Measurements from ENCODE around the gene SLC25A33.
A peak's percentile ranks its signal among the peaks of the same experiment; 100 is the strongest.

SLC25A33 gene

DNA sequence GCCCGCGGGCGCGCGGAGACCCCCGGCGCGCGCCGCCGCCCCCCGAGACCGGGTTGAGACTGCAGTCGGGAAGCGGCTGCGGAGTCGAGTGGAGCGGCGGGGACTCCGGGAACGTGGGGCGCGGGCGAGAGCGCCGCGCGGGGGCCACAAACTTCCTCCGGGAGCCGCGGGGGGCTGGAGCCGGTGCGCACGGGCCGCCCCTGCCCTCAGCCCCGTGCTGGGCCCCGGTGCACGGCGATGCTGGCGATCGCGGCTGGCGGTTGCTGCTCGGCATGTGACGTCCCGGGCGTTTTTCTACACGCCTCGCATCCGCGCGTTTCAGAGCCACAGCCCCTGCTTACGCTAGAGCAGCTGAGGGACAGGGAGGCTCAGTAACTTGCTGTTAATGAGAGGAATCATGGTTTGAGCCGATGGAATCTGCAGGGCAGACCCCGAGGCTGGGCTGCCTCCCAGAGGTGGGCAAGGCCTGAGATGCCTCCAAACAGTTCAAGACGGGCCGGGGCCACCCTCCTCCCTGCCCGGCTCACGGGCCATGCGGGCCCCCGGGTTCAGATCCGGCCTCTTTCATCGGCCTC, 50.0 kb downstream of the SLC25A33 start:
- peak in 1 of 2 donors; percentile 13 for DNase-seq

DNA sequence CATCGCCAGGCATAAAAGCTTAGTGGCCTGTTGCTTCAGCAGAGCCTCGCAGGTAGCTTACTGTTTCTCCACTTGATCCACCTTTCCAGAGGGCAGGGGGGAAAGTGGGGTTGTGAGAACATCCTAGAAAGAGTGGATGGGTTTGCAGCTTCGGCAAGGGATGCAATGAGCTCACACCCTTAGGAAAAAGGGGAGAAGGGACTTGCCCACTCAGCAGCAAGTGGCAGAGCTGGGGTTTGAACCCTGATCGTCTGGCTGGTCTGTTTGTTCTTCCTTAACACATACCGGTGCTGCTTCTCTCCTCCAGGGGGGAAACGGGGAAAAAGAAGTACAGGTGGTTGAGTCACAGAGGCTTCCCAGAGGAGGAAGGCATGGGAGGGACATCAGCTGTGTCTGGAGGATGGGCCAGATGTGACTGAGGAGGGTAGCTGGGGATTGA, 50.5 kb downstream of the SLC25A33 start:
- DNase-seq, result no peak

DNA sequence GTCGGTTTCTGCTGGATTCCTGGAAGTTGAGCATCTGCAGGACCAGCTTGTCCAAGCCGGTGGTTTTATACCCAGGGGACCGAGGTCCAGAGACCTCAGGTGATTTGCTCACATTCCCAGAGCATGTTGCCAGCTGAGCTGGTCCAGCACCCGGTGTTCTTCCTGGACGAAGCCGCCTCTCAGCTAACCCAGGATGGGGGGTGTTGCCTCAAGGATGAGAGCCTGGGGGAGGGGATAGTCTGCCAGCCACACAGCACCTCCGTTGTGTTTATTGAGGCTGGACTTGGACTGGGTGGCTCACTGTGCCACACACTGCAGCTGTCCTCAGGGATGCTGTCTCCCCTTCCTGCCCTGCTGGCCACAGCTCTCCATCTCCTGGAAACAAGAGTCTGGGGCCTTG, 50.9 kb downstream of the SLC25A33 start:
- DNase-seq, result no peak

DNA sequence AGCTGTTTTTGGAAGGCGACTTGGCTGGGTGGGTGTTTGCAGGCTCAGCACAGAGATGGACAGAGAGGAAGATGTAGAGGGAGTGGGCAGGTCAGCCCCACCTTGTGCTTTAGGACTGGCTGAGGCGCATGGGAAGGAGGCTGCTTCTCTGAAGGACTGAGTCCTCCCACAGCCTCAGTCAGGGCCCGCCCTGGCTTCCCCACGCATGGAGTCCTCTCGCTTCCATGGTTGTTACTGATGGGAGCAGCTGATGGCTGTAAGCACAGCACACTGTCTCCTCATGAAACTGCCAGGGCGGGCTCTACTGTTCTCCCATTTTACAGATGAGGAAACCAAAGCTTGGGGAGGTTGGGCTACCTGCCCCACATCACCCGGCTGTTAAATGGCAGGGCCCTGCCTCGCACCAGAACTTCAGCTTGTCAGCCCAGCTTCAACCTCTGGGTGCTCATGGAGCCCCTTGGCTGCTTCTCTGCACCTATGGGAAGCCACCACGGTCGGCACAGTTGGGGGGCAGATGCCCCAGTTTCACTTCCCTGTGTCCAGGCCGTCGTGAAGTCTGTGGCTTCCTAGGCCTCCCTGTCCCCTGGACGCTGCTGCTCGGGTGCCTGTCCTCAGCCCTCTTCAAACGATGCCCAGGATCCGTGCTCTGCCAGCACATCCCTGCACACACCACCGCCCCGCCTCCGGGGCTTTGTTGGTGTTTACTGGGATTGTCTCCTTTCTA, 51.8 kb downstream of the SLC25A33 start:
- DNase-seq, result no peak

DNA sequence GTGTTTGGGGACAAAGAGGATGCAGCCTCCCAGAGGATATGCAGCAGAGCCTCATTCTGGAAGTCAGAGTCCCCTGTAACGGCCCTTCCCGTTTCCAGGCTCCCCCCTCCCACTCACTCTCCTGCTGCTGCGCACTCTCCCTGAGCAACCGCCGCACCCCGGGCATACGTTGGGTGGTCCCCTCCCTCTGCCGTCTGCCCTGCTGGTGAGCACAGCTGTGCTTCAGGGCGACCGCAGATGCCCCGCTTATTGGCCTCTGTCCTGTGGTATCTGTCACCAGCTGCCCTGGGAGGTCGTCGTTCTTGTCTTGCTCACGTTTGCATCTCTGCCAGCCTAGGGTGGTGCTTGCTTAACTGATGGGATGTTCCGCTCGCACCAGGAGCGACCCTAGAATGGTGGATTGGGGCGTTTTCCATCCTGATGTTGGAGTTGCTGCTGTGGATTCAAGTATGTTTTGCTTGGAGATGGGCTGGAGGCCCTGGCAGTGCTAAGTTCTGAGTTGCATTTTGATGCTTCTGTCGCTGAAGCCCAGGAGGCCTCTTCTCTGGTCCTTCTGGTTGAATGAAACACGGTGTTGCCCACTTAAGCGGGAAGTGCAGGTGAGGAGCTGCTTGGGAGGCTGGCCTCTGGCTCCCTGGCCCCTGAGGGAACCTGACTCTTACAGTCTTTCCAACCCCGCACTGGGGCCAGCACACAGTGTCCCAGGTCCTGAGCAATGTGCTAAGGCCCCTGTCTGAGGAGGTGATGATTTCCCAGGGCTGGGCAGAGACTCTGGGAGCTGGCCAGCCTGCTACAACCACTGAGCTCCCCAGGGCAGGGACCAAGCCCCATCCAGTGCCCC, 52.6 kb downstream of the SLC25A33 start:
- no peak for DNase-seq

DNA sequence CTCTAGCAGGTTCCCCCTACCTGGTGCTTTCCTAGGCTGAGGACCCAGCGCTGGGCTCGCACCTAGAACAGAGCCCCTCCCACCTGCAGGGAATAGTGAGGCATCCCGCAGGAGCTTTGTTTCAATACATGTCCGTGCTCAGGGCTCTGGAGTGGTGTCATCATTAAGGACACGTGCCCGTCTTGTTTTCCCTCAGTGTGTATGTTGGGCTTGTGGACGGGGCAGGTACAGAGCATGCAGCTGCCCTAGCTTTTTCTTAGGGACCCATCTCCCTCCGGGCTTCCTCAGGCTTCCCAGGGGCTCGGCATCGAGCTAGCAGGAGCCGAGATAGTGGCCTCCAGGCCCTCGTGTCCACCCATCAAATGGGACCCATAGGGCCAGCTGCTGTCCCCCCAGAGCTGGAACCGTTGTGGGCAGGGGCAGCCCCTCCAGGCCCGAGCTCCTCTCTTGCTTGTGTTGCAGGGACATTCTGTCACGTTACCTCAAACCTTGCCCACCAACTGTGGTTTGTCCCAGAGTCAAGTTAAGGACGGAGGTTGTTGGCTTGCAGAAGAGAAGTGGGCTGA, 53.3 kb downstream of the SLC25A33 start:
- no peak for DNase-seq

DNA sequence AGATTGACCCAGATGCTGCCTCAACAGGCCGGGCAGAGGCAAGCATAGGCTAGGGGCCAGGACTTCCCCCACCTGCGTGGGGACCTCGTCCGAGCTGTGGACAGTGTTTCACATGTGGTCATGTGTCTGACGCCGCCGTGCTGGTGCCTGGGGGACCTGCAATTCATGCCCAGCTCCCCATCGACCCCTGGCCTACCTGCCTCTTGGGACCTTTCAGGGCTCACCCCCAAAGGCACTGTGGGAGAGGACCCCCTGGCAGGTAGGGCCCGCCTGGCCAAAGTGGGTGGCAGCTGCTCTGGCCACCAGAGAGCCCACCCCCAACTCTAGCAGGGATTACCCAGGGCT, 53.9 kb downstream of the SLC25A33 start:
- DNase-seq, result no peak

DNA sequence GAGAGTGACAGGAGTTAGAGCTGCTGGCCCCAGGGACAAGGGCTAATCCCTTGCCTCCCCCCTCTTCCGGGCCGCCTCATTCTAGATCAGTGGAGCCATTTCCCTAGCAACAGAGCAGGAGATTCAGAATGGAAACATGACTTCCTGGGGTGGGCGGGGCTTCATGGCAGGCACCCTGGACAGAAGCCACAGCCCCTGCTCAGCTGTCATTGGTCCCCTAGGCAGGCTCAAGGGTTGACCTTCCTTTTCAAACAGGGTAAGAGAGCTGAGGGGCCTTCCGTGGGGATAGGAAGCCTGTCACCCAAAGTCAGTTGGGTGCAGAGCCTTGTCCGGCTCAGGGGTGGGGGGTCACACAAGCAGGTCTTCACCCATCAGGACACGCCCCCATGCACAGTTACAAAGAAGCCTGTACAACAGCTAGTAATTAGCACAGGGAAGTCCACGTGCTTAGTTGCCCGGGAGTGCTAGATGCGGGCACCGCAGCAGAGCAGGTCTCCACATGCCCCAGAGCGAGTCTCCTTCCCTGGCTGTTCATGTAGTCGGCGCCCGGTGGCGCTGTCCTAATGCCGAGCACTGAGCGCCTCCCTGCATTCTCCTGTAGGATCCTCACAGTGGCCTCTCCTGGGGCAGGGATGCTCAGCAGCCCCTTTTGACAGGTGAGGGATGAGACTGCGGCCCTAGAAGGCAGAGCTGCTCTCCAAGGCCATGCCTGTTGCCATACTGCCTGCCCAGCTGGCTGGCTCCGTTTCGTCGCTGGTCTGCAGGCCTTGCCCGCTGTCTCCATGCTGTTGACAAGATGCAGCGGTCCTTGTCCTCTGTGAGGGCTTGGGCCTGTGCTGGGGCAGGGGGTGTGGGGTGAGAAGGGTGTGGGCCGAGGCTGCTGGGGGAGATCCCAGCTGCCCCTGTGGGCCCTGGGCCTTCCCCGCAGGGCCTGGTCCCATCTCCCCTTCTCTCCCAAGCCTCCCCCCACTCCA, 54.5 kb downstream of the SLC25A33 start:
- DNase-seq, result peak; percentile 14 to 85

DNA sequence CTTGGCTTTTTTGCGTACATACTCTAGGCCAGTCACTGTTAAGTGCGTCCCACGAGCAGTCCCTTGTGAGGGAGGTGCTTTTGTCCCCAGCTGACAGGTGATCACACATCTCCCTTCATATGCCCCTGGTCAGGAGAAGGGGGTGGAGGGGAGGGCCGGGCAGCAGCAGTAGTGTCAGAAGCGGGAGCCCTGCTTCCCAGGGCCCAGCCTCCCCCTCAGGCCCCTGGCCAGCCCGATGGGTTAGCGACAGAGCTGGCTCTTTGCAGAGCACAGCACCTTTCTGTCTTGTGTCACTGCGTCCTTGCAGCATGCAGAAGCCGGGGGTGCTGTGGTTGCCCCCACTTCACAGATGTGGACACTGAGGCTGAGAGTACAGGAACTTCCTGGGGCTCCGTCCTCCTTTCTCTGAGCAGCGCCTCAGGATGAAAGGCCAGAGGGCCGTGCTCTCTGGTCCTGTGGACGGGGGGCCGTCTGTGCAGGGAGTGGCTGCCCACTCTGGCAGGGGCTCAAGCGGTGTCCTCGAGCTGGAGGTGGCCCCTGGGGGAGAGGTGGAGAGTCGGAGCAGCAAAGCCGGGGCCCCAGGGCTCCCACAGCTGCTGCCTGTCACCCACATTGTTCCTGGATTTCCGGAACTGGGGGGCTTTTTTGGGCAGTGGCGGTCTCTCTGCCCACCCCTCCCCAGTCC, 55.3 kb downstream of the SLC25A33 start:
- no peak for DNase-seq

DNA sequence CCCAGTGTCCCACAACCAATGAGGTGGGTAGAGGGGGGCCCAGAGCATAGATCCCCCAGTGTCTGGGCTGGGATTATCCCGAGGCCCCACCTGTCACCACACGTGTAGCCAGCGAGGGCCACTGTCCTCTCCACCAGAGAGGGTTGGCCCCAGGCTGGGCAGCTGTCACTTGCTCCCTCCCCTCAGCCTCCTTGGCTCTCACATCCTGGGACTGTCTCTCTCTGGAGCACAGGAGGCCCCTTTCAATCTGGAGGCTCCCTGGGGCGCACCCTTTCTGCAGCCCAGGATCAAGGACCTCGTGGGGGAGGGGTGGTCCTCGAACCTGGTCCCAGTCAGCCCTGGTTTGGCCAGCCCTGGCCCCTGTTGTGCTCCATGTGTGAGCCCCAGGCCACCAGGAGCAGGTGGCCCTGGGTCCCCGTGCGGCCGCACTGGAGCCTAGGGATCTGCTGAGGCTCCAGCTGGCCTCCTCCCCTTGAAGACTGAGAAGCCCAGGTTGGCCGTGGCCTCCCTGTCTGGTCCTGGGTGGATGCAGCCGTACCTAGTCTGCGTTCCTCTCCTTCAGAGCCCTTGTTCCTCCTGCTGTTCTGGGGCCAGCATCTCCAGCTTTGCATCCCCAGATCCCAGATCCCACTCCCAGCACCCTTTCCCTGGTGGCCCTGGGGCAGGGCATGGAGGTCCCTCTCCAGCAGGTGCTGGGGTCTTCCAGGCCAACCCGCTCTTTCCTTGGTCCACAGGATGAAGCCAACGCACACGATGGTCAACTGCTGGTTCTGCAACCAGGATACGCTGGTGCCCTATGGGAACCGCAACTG, 56.1 kb downstream of the SLC25A33 start:
- no peak for DNase-seq

DNA sequence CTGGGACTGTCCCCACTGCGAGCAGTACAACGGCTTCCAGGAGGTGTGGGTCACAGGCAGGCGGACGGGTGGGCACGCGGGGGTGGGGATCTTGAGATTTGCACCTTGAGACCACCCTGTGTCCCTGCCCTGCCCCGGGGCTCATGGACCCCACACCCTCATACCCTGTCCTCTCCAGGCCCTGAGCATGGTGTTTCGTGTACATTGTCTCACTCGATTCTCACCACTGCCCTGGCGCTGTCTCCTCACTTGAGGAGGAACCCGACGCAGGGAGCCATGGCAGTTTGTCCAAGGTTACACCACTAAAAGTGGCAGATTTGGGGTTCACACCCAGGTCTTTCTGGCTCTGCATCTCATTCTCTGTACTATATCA, 56.7 kb downstream of the SLC25A33 start:
- no peak for DNase-seq

DNA sequence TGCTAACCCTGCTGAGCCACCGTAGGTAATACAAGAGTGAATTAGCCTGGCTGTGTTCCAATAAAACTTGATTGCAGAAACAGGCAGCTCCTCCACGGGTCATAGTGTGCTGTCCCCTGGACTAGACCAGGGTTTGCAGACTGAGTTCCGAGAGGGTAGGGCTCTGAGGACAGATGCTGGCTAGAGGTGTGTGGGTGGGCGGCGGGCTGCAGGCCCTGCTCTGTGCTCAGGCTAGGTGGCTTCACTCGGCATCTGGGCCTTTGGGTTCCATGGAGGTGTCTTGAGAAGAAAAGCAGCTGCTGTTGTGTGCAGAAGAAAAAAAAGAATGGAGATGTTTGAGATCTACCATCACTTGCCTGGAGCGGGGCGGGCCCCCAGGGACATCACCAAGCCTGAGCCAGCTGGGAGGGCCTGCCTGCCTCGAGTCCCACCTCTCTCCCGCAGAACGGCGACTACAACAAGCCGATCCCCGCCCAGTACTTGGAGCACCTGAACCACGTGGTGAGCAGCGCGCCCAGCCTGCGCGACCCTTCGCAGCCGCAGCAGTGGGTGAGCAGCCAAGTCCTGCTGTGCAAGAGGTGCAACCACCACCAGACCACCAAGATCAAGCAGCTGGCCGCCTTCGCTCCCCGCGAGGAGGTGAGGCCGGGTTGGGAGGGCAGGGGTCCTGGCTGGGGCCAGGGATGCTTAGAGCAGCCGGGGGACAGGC, 57.3 kb downstream of the SLC25A33 start:
- no peak for DNase-seq

DNA sequence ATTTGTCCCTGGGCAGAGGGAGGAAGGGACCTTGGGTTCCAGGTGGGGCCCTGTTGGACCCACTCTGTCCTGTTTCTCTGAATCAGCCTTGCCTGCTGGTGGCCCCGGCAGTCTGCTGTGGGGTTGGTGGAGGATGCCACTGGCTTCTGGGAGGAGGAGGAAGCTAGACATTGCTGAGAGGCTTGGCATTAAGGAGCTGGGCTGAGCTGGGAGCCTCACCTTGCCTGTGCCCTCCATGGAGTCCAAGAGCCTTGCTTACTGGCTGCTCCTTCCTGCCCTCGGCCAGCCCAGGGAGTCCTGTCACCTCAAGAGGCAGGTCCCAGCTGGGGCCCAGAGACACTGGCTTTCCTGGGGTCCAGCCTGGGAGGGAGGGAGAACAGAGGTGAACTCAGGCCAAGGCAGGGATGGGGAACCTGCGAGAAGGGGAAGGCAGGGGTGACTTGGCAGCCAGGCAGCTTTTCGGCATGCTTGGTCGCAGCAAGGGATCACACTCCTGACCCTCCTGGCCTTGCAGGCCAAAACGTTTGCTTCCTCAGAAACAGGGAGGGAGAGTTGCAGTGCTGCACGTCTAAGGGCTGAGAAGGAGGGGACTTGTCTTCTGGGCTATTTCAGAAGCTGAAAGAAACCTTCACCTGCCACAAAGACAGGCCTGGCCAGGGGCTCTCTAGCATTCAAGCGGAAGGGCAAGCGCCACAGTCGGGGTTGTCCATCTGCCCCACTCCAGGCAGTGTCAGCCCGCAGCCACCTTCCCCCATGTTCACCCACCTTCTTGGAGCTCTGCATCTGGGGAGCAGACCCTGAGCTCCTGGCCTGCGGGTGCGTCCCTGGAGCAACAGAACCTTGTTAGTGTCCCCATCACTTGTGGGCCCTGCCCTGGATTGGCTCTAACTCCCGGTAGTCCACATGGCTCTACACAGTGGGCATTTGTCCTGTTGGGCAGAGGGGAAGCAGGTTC, 58.4 kb downstream of the SLC25A33 start:
- DNase-seq, result no peak

DNA sequence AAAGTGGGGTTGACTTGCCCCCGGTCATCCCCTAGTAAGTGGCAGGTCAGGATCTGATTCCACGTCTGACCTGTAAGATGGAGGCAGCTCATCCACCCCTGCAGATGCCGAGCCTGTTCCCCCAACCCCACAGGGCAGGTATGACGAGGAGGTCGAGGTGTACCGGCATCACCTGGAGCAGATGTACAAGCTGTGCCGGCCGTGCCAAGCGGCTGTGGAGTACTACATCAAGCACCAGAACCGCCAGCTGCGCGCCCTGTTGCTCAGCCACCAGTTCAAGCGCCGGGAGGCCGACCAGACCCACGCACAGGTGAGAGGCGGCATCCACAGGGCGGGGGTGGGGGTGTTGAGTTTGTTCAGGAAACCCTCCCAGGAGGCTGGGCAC, 59.0 kb downstream of the SLC25A33 start:
- no peak for DNase-seq

DNA sequence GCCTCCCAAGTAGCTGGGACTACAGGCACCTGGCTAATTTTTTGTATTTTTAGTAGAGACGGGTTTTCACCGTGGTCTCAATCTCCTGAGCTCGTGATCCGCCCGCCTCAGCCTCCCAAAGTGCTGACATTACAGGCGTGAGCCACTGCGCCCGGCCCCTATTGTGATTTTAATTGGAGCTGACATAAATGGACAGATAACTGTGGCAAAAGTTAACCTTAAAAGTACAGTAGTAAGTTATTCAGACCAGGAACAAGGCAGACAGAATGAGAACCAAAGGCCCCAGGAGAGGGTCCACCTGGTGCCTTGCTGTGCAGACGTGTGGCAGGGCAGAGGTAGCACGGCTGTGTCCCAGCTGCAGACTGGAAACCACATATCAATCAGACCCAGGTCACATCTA, 60.5 kb downstream of the SLC25A33 start:
- no peak for DNase-seq

DNA sequence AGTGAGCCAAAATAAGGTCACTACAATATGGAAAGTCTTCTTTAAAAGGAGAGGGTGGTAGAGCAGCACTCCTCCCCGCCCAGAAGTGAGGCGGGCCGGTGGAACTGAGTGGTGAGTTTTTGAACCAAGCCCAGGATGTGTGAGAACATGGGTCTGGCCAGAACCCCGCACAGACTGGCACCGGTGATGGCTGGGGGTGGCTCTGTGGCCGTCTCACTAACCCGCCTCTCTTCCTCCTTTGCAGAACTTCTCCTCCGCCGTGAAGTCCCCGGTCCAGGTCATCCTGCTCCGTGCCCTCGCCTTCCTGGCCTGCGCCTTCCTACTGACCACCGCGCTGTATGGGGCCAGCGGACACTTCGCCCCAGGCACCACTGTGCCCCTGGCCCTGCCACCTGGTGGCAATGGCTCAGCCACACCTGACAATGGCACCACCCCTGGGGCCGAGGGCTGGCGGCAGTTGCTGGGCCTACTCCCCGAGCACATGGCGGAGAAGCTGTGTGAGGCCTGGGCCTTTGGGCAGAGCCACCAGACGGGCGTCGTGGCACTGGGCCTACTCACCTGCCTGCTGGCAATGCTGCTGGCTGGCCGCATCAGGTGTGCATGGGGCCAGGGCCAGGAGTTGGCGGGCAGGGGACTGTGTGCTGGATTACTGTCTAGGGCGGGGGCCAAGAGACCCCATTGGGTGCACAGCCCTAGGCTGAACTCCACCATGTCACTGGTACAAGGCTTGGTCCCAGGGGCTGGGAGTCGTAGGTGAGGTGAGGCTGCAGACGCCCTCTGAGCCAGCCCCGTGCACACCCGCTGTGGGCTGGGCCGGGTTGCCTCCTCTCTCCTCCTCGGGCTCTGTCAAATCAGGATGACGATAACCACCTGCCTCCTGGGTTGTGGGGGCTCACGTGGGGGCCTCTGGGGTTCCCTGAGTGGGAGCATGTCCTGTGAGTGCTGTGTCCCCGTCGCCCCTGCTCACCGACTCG, 61.9 kb downstream of the SLC25A33 start:
- DNase-seq, result no peak

DNA sequence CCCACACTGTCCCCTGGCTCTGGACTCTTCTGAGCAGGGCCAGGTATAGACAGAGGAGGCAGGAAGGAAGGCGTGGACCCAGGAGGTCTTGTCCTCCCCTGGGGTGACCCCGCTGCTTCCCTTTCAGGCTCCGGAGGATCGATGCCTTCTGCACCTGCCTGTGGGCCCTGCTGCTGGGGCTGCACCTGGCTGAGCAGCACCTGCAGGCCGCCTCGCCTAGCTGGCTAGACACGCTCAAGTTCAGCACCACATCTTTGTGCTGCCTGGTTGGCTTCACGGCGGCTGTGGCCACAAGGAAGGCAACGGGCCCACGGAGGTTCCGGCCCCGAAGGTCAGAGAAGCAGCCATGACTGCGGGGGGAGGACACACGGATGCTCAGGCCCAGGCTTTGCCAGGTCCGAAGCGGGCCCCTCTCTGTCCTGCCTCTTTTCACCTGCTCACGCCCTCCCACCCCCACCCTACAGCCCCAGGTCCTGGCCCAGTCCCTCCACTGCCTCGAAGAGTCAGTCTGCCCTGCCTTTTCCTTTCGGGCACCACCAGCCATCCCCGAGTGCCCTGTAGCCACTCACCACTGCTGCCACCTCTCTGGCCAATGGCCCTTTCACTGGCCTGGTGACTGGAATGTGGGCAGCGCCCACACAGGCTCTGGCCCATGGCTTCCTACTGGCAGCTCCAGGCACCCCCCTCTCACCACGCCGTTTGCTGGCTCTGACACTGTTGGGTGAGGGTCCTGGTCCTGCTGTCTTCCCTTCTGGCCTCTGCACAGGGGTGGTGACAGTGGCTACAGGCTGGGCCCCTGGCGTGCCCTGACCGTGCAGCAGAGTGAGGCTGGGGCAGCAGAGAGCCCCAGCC, 62.9 kb downstream of the SLC25A33 start:
- DNase-seq, result no peak
